OCI-LY1 (cell line): ENCODE measurements around the gene BPIFB3.
A peak's percentile ranks its signal among the peaks of the same experiment; 100 is the strongest.

Experiments
- H2AFZ ChIP-seq: fragments of 200-600 bp; sonication (generic), shearing (Covaris generic); 2 replicates; pipeline ENCODE4 v1.6.0; 2014; ENCODE audit warnings: antibody characterized with exemption, mild to moderate bottlenecking, low read length
- H3F3A ChIP-seq: fragments of 200-600 bp; sonication (generic), shearing (Covaris generic); 2 replicates; pipeline ENCODE4 v1.6.0; 2014; ENCODE audit warnings: mild to moderate bottlenecking, antibody characterized with exemption, low read length, moderate library complexity; ENCODE audit not compliant: insufficient read depth
- H3K27ac ChIP-seq: fragments of 200-600 bp; sonication (generic); 2 replicates; pipeline ENCODE4 v1.5.1; 2014; ENCODE audit warnings: low read length, mixed run types, mild to moderate bottlenecking, low read depth; ENCODE audit not compliant: poor library complexity, severe bottlenecking
- H3K27me3 ChIP-seq: fragments of 200-600 bp; sonication (generic); 2 replicates; pipeline ENCODE4 v1.6.0; 2014; ENCODE audit warnings: antibody characterized with exemption, mild to moderate bottlenecking, low read length, moderate library complexity; ENCODE audit not compliant: insufficient read depth
- H3K36me3 ChIP-seq: fragments of 200-600 bp; sonication (generic); 2 replicates; pipeline ENCODE4 v1.6.1; 2014; ENCODE audit warnings: mild to moderate bottlenecking, antibody characterized with exemption, low read length, moderate library complexity, mixed read lengths; ENCODE audit not compliant: insufficient read depth
- H3K4me1 ChIP-seq: fragments of 200-600 bp; sonication (generic); 2 replicates; pipeline ENCODE4 v1.5.1; 2014; ENCODE audit warnings: mild to moderate bottlenecking, low read length, moderate library complexity; ENCODE audit not compliant: insufficient read depth, severe bottlenecking
- H3K4me2 ChIP-seq: fragments of 200-600 bp; sonication (generic), shearing (Covaris generic); 2 replicates; pipeline ENCODE4 v1.6.1; 2014; ENCODE audit warnings: low read length
- H3K4me3 ChIP-seq: fragments of 200-600 bp; sonication (generic); 2 replicates; pipeline ENCODE4 v1.5.1; 2014; ENCODE audit warnings: low read length, low read depth, mild to moderate bottlenecking, mixed read lengths; ENCODE audit not compliant: poor library complexity, severe bottlenecking
- H3K79me2 ChIP-seq: fragments of 200-600 bp; shearing (Covaris generic); 2 replicates; pipeline ENCODE4 v1.6.1; 2016; ENCODE audit warnings: mixed run types, low read length, mixed read lengths; ENCODE audit not compliant: insufficient read depth
- H3K9ac ChIP-seq: fragments of 200-600 bp; sonication (generic), shearing (Covaris generic); 2 replicates; pipeline ENCODE4 v1.6.1; 2014; ENCODE audit warnings: mild to moderate bottlenecking, low read length, mixed read lengths
- H3K9me2 ChIP-seq: fragments of 200-600 bp; sonication (generic), shearing (Covaris generic); 2 replicates; pipeline ENCODE4 v1.6.1; 2014; ENCODE audit warnings: low read depth, mild to moderate bottlenecking, low read length, mixed read lengths
- H3K9me3 ChIP-seq: fragments of 200-600 bp; shearing (Covaris generic); 2 replicates; pipeline ENCODE4 v1.6.1; 2014; ENCODE audit warnings: low read length, mixed read lengths
- H4K20me1 ChIP-seq: fragments of 200-600 bp; sonication (generic), shearing (Covaris generic); 2 replicates; pipeline ENCODE4 v1.6.0; 2016; ENCODE audit warnings: mild to moderate bottlenecking, low read length; ENCODE audit not compliant: insufficient read depth
- EZH2 ChIP-seq: fragments of 200-600 bp; sonication (generic), shearing (Covaris generic); IDR thresholded peaks from 2 replicates; pipeline ENCODE4 v1.8.0; 2017; ENCODE audit warnings: borderline replicate concordance, mixed run types, mild to moderate bottlenecking, antibody characterized with exemption, low read length, moderate library complexity, mixed read lengths
- TF ChIP-seq, protein P1 (sequence below): fragments of 200-600 bp; sonication (generic), shearing (Covaris generic); IDR thresholded peaks from 2 replicates; pipeline ENCODE4 v1.5.1; 2017; ENCODE audit warnings: mild to moderate bottlenecking, antibody characterized with exemption, low read length, moderate library complexity, mixed read lengths

The BPIFB3 gene, protein sequence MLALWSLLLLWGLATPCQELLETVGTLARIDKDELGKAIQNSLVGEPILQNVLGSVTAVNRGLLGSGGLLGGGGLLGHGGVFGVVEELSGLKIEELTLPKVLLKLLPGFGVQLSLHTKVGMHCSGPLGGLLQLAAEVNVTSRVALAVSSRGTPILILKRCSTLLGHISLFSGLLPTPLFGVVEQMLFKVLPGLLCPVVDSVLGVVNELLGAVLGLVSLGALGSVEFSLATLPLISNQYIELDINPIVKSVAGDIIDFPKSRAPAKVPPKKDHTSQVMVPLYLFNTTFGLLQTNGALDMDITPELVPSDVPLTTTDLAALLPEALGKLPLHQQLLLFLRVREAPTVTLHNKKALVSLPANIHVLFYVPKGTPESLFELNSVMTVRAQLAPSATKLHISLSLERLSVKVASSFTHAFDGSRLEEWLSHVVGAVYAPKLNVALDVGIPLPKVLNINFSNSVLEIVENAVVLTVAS

GRCh38 chr20:33053291-33054106 is at the start of gene BPIFB3:
BPIFB3 (plus strand) TSS chr20:33053903; CDS start chr20:33055436, 1,533 bp downstream.
- no peak within 1 kb of the TSS for H2AFZ ChIP-seq
- no peaks in the 10 kb centered on the region for H3K9me3 ChIP-seq
- TF ChIP-seq, protein P1, sequence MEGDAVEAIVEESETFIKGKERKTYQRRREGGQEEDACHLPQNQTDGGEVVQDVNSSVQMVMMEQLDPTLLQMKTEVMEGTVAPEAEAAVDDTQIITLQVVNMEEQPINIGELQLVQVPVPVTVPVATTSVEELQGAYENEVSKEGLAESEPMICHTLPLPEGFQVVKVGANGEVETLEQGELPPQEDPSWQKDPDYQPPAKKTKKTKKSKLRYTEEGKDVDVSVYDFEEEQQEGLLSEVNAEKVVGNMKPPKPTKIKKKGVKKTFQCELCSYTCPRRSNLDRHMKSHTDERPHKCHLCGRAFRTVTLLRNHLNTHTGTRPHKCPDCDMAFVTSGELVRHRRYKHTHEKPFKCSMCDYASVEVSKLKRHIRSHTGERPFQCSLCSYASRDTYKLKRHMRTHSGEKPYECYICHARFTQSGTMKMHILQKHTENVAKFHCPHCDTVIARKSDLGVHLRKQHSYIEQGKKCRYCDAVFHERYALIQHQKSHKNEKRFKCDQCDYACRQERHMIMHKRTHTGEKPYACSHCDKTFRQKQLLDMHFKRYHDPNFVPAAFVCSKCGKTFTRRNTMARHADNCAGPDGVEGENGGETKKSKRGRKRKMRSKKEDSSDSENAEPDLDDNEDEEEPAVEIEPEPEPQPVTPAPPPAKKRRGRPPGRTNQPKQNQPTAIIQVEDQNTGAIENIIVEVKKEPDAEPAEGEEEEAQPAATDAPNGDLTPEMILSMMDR = no peak
- TF ChIP-seq EZH2 = no peak
- no peaks in the 10 kb centered on the region for H3K36me3 ChIP-seq
- H3K4me3 ChIP-seq = no peak within 1 kb of the TSS
- no peaks in the 10 kb centered on the region for H3K9me2 ChIP-seq
- H3K27ac ChIP-seq = no peak within 1 kb of the TSS
- H3K27me3 ChIP-seq = no peaks in the 10 kb centered on the region
- H4K20me1 ChIP-seq = no peaks in the 10 kb centered on the region
- H3K9ac ChIP-seq = no peak within 1 kb of the TSS
- no peaks in the 10 kb centered on the region for H3F3A ChIP-seq
- H3K4me1 ChIP-seq = no peaks in the 10 kb centered on the region
- H3K79me2 ChIP-seq = no peaks in the 10 kb centered on the region
- H3K4me2 ChIP-seq = no peak within 1 kb of the TSS

DNA sequence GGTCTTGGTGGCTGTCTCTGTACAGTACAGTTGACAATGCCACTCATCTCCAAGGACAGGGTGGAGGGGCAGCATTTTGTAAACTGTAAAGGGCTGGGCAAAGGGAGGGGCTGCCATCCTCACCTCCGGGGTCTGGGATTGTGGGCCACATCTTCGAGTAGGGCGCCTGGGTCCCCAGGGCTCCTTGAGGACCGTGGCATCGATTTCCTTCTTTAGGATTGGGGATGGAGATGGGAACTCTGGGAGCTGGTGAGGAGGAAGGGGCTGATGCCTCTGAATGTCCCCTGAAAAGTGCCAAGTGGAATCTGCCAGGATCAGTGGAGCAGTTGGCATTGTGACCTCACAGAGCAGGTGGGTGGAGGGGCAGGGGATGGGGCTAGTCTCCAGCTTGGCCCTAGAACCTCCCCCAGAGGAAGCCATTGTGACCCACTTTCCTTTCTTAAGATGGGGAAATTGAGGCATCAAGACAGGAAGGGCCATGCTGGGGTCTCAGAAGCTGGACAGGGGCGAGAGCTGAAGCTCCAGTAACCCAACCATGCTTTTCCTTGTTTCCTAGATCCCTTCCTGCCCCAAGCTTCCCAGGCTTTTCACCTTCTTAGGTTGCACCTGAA is 49.5 kb upstream of the BPIFB3 start, which contains the start of gene SUN5:
Gene SUN5 (minus strand): TSS at position 293 of the 611 bp plus-strand sequence. CDS start 93 bp downstream, at position 200.
- TF ChIP-seq EZH2 = no peak
- TF ChIP-seq, protein P1 = no peak
- H3F3A ChIP-seq = no peaks in the 10 kb centered on the region
- H2AFZ ChIP-seq = no peak within 1 kb of the TSS
- no peak within 1 kb of the TSS for H3K9ac ChIP-seq
- no peaks in the 10 kb centered on the region for H4K20me1 ChIP-seq
- H3K9me3 ChIP-seq = no peaks in the 10 kb centered on the region
- H3K9me2 ChIP-seq = no peaks in the 10 kb centered on the region
- H3K4me1 ChIP-seq = no peaks in the 10 kb centered on the region
- no peak within 1 kb of the TSS for H3K27ac ChIP-seq
- H3K36me3 ChIP-seq = no peaks in the 10 kb centered on the region
- no peaks in the 10 kb centered on the region for H3K79me2 ChIP-seq
- H3K27me3 ChIP-seq = peaks cover 4% of the 10 kb centered on the region; the same call in 1 of the 2 replicates
- no peak within 1 kb of the TSS for H3K4me3 ChIP-seq
- no peak within 1 kb of the TSS for H3K4me2 ChIP-seq

DNA sequence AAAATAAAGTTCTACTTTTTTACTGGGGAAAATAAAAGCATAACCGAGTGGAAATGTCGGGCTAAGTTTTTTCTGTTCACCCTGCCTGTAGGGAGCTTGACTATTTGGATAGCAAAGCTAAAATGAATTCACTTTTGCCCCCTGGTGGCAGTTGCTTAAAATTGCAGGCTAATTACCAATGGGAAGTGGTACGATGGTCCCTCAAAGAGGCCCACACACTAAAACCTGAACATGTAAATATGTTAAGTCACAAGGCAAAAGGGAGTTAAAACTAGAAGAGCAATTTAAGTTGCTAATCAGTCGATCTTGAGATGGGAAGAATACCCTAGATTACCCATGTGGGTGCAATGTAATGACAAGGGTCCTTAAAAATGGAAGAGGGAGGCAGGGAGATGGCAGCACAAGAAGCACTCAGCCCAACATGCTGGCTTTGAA is 48.6 kb upstream of the BPIFB3 start:
- no peak for TF ChIP-seq EZH2
- TF ChIP-seq, protein P1 = peak; percentile 75
- no peaks in the 10 kb centered on the region for H3K27me3 ChIP-seq

More for the DNA sequence above, 48.6 kb upstream of the BPIFB3 start:
- Histone ChIP-seq H4K20me1 (no peaks in the 10 kb centered on the region), H2AFZ (no peak overlapping the region), H3K36me3 (no peaks in the 10 kb centered on the region), H3K27ac (no peak overlapping the region), H3K9ac (no peak overlapping the region), H3F3A (no peaks in the 10 kb centered on the region), H3K4me2 (no peak overlapping the region), H3K4me3 (no peak overlapping the region), H3K79me2 (no peaks in the 10 kb centered on the region), H3K9me2 (no peaks in the 10 kb centered on the region), H3K4me1 (no peaks in the 10 kb centered on the region), H3K9me3 (no peaks in the 10 kb centered on the region)
